ENCODE results near the gene AATK.

The AATK gene

GRCh38 chr17:81067391-81067811 is 98.6 kb downstream of the AATK start:
- TF ChIP-seq, protein P1, sequence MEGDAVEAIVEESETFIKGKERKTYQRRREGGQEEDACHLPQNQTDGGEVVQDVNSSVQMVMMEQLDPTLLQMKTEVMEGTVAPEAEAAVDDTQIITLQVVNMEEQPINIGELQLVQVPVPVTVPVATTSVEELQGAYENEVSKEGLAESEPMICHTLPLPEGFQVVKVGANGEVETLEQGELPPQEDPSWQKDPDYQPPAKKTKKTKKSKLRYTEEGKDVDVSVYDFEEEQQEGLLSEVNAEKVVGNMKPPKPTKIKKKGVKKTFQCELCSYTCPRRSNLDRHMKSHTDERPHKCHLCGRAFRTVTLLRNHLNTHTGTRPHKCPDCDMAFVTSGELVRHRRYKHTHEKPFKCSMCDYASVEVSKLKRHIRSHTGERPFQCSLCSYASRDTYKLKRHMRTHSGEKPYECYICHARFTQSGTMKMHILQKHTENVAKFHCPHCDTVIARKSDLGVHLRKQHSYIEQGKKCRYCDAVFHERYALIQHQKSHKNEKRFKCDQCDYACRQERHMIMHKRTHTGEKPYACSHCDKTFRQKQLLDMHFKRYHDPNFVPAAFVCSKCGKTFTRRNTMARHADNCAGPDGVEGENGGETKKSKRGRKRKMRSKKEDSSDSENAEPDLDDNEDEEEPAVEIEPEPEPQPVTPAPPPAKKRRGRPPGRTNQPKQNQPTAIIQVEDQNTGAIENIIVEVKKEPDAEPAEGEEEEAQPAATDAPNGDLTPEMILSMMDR (IDR thresholded peaks at IDR 0.05; ENCODE audit: insufficient read depth, low read depth, low read length, missing control alignments): no peak
- no peak for DNase-seq (ENCODE audit: low read depth)

More at GRCh38 chr17:81067391-81067811, 98.6 kb downstream of the AATK start:
- H3K4me3 ChIP-seq (ENCODE audit: low read depth, low read length): no peak overlapping the region
